Measurements from ENCODE around the gene ZNF487.

Gene ZNF487

DNA sequence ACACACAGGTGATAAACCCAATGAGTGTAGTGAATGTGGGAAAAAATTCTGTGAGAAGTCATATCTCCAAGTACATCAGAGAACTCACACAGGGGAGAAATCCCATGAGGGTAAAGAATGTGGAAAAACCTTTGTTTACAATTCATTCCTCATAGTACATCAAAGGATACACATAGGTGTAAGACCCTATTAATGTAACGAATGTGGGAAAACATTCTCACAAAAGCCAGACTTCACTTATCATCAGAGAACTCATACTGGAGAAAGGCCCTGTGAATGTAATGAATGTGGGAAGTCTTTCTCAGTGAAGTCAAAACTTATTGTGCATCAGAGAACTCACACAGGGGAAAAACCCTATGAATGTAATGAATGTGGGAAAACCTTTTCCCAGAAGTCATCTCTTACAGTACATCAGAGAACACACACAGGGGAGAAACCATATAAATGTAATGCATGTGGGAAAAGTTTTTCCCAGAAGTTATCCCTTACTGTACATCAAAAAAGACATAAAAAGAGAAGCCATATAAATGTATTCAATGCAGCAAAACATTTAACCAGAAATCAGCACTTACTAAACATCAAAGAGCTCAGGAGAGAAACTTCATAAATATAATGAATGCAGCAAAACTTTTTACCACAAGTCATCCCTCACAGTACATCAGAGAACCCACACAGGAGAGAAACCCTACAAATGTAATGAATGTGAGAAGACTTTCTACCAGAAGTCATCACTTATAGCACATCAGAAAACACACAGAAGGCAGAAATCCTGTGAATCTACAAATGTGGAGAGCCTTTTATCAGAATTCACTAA lies 87.7 kb downstream of the ZNF487 start:
- TF ChIP-seq, protein P1, sequence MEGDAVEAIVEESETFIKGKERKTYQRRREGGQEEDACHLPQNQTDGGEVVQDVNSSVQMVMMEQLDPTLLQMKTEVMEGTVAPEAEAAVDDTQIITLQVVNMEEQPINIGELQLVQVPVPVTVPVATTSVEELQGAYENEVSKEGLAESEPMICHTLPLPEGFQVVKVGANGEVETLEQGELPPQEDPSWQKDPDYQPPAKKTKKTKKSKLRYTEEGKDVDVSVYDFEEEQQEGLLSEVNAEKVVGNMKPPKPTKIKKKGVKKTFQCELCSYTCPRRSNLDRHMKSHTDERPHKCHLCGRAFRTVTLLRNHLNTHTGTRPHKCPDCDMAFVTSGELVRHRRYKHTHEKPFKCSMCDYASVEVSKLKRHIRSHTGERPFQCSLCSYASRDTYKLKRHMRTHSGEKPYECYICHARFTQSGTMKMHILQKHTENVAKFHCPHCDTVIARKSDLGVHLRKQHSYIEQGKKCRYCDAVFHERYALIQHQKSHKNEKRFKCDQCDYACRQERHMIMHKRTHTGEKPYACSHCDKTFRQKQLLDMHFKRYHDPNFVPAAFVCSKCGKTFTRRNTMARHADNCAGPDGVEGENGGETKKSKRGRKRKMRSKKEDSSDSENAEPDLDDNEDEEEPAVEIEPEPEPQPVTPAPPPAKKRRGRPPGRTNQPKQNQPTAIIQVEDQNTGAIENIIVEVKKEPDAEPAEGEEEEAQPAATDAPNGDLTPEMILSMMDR (IDR thresholded peaks at IDR 0.05; ENCODE audit: low read depth, low read length, missing control alignments), result no peak
- no peak for DNase-seq (ENCODE audit: extremely low read depth, low read depth)
- no peak overlapping the region for H3K4me3 ChIP-seq (replicated peaks; ENCODE audit: low read depth, low read length)

Measured in HFF-Myc (cell line).